Non-pigmented ciliary epithelial cell (primary cell): Measurements from ENCODE around the gene TAC4.
A peak's percentile ranks its signal among the peaks of the same experiment; 100 is the strongest.
"Not testable (repeated sequence)": the region's sequence is repeated elsewhere in the genome, so short reads cannot be mapped to it uniquely, and the experiment has no call there.

ENCODE experiments used
- DNase-seq: peaks from one replicate; pipeline ENCODE4 v3.0.0-alpha.2; 2010; ENCODE audit warnings: low read depth

TAC4 gene

GRCh38 chr17:49842371-49842770 is 5.5 kb downstream of the TAC4 start:
- DNase-seq = no peak

DNA sequence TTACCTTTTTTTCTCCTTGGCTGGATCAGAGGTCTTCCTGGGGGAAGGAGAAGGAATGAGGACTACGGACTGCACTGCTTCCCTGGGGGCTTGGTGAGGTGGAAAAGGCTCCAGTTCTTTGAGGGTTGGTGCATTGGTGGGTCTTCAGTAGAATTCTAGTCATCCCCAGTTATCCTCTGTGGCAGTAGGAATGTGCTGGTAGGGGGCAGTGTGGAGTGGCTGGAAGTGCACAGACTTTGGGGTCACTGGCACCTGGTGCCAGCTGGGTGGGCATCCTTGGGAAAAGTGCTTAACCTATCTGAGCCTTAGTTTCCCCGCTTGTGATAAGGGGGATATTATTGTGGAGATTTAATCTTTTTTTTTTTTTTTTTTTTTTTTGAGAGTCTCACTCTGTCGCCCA is 6.3 kb downstream of the TAC4 start:
- no peak for DNase-seq

DNA sequence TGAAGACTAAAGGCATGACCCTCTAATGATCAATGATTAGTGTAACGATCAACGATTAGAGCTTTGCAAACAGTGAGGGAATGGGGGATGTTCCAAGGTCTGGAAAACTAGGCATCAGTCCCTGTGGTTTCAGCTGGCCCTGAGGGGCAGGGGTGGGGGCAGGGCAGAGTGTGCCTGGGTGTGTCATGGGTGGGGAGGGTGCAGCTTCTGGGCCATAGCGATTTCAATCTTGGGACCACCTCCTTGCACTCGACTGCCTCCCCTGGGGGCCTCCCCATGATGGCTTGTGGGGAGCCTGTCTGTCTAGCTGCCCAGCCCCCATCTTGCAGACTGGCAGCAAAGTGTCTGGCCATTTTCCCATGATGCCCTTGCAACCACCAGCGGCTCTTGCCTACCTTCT is 8.4 kb downstream of the TAC4 start:
- no peak for DNase-seq

GRCh38 chr17:49836111-49837030 is 11.5 kb downstream of the TAC4 start:
- no peak for DNase-seq

- no peak for DNase-seq
Observed at GRCh38 chr17:49835472-49835871, 12.4 kb downstream of the TAC4 start.

- peak; percentile 61 for DNase-seq
Observed at GRCh38 chr17:49834118-49834743, 13.6 kb downstream of the TAC4 start.

DNA sequence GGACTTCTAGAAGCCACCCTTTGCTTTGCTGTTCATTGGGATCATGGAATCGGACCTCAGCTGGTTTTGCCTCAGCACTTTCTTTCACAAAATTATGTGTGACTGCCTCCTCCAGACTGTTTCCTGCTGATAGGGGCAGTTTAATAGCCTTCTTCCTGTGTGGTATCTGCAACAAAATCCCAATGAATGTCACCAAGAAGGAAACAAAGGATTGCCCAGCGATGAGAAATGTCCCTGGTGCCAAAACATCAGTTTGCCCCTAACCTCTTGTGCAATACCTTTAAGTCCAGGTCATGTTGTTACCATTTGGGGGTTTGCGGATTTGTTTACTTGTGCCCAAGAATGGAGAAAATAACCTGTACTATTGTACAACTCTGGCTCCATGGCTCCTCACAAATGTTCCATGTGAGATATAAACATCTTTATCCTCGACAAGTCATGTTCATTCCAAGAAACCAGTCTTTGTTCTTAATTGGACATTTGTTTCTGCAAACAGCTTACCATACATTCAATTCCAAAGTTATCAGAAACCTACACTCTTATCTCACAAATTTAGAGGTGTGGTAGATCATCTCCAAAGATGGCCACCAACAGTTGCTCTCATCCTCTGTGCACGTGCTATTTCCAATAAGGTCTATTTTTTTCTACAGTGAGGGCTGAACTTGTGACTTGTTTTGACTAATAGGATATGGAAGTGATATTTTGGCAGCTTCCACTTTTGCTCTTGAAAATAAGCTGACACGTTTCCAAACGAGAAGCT is 14.8 kb downstream of the TAC4 start:
- DNase-seq = no peak

GRCh38 chr17:49830605-49831004 is 17.3 kb downstream of the TAC4 start:
- DNase-seq = no peak

DNA sequence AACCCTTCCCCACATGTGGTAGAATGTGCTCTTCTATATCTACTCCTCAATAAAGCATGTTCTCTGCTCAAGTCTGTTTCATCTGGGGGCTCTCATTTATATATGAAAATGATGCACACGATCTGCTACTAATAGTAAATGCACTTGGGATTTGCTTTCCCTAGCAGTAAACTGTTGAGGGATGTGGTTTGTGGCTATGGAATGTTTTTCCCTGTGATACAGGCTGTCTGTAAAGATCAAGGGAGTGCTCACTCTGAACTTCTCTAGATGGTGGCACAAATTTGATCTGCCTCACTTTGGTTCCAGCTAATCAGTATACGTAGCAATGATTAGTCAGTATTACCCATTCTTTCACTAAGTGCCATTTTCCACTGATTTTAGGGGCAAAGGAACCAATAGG is 18.8 kb downstream of the TAC4 start:
- no peak for DNase-seq

- not testable (repeated sequence) for DNase-seq
Observed at GRCh38 chr17:49828325-49828724, 19.5 kb downstream of the TAC4 start.

- no peak for DNase-seq
Observed at GRCh38 chr17:49825645-49826044, 22.2 kb downstream of the TAC4 start.

GRCh38 chr17:49823614-49824013 is 24.3 kb downstream of the TAC4 start:
- DNase-seq = peak; percentile 52

GRCh38 chr17:49822829-49823228 is 25.0 kb downstream of the TAC4 start:
- no peak for DNase-seq

DNA sequence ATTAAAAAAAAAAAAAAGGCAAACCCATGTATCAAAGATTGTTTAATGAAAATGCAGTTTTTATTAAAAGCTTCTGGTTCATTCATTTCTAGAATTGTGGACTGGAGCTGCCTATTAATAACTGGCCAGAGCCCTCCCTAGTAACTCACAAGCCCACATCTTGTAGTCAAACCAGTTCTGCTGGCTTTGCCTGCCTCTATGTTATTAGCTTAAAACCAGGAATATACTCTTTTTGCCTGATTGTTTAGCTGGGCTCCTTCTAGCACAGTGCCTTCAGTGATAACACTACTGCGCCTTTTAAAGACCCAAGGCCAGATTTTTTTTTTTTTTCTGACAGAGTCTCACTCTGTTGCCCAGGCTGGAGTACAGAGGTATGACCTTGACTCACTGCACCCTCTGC is 26.0 kb downstream of the TAC4 start:
- no peak for DNase-seq

DNA sequence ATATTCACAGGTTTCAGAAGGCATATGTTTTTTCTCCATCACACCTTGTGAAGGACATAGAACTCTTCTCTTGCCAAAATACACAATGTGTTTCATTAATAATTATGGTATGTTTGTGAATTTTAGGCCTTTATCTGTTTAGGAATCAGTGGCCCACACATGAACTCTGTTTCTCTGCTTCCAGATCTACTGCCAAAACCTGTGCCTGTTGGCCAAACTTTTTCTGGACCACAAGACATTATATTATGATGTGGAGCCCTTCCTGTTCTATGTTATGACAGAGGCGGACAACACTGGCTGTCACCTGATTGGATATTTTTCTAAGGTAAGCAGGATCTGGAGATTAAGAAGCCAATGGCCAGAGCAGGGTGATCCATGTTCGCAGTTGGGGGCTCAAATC is 26.4 kb downstream of the TAC4 start:
- DNase-seq = no peak

- DNase-seq = no peak
Observed at GRCh38 chr17:49820773-49821172, 27.1 kb downstream of the TAC4 start.

DNA sequence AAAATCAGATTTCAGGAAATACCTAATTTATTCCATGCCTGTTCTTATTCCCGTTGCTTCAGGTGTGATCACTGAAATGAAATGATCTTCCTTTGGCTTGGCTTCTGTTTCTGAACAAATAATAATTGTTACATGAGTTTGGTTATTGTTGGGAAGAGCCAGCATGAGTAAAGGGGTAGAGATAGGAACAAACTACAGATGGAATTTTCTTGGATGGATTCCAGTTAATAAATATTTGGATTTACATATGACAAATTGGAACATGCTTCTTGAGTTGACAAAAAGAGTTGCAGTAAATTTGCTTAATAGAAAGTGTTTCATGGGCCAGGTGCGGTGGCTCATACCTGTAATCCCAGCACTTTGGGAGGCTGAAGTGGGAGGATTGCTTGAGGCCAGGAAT is 28.2 kb downstream of the TAC4 start:
- no peak for DNase-seq

DNA sequence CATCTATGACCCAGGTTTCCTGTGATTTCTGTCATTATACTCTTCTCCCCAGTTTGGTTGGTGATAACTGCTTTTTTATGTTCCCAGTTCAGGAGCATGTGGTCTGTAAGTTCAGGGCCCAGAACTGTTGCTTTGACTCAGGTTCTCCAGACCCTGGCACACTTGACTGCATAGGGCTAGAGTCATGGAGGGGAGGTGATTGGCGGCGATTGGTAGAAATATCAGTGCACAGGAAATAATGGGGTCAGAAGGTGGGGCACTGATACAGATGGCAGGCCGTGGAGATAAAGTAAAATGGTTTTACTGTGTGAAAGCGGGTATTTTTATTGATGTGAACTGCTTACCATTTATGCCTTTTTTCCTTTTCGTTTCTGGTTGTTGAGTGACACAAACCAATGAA is 28.7 kb downstream of the TAC4 start:
- no peak for DNase-seq

GRCh38 chr17:49817993-49818392 is 29.9 kb downstream of the TAC4 start:
- DNase-seq = no peak

DNA sequence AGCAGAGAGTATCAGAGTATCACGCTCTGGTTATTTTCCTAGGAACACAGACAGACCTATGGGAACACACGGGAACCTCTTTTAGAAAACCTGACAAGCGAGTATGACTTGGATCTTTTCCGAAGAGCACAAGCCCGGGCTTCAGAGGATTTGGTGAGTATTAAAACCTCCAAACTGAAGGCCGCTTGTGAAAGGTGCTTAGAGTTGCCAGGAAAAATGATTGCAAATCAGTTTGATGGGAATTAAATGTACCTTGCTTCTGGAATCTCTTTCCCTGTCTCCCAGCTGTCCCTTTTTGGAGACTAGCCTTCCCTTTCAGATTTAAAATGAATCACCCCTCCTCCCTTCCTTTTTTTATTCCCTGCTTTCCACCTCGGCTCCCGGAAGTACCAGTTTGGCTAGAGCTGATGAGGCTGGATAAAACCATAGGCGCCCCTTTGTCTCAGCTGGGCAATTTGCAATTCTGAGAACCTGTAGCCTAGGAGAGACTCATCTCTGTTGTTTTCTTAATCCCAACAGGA is 32.0 kb downstream of the TAC4 start:
- no peak for DNase-seq

DNA sequence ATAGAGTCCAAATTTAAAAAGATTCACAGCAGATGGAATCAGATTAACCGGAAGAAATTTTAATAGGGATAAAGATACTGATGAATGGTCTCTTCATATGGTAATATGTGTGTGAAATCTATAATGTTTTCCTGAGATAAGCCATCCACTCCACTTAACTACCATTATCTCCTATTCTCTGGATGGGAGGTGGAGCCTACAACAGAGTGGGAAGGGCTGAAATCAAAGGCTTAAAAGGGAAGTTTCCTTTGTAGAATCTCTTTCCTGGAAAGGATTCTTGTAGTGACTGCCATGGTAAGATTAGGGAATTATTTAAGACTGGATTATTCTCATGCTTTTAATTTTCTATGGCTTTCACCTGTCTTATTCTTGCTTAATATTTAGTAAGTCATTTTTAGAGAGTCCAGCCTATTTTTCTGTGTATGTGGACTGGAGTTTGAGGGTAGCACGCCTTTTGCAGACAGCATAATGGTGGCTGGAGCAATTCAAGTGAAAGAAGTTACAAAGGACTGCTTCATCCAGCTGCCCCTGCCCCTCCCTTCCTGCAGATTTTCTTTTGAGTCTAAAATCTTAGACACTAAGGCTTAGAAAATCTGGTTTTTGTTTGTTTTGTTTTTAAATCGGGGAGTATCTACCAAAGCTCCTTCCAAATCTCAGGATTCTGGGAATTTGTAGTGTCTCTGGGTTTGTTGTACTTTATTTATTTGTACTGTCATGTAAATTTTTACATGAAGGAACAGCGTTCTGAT is 32.9 kb downstream of the TAC4 start:
- DNase-seq = no peak

DNA sequence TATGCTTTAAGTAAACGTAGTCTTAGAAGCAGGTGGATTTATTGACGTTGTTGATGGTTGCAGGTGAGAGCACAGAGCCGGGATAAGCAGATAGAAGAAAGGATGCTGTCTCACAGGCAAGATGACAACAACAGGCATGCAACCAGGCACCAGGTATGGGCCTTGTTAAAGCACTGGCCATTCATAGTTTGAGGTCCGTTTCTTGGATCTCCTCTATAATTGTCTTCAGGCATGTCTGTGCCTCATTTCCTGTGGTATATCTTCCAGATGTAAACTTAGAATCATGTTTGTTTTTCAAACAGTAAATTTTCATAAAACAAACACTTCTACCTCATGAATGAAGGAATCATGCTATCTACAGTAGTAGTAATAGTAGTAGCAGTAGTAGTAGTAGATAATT is 38.8 kb downstream of the TAC4 start:
- no peak for DNase-seq
